Neural cell (in vitro differentiated cells): ENCODE results near the gene ZDHHC8.

Experiments
- CTCF ChIP-seq: fragments of 450-650 bp; IDR thresholded peaks from 2 replicates; pipeline ENCODE4 v1.5.1; 2014; ENCODE audit warnings: antibody characterized with exemption, mild to moderate bottlenecking, moderate library complexity; ENCODE audit not compliant: poor library complexity, severe bottlenecking
- MXI1 ChIP-seq: fragments of 450-650 bp; conservative IDR thresholded peaks from 2 replicates; pipeline ENCODE4 v1.6.1; 2014; ENCODE audit warnings: antibody characterized with exemption, mild to moderate bottlenecking; ENCODE audit not compliant: poor library complexity, severe bottlenecking

GRCh38 chr22:20183101-20183500, 51.5 kb downstream of the ZDHHC8 start:
- TF ChIP-seq MXI1 (no peak), CTCF (no peak)
